K562 (cell line): ENCODE results near the gene TAS1R3. TPM values are rescaled to one million over a fixed set of nuclear protein-coding genes. Genes with fewer than 3 reads are reported as not detected.

ENCODE experiments used
- AFF1 ChIP-seq, 2 experiments: fragments of 450-650 bp; IDR thresholded peaks; 2 replicates each; pipeline ENCODE4 v1.6.1; 2018; ENCODE audit warnings: mild to moderate bottlenecking in 2 of 2, low read depth in 1 of 2; ENCODE audit not compliant: partially characterized antibody in 2 of 2
- BCOR ChIP-seq: fragments of 450-650 bp; IDR thresholded peaks from 2 replicates; pipeline ENCODE4 v1.6.1; 2016
- CXXC5 ChIP-seq: fragments of 250-450 bp; sonication (Bioruptor Pico); IDR thresholded peaks from 2 replicates; pipeline ENCODE4 v1.8.0; 2022; ENCODE audit warnings: inconsistent platforms, mild to moderate bottlenecking, moderate library complexity
- EHMT2 ChIP-seq: fragments of 450-650 bp; IDR thresholded peaks from 2 replicates; pipeline ENCODE4 v1.6.1; 2018; ENCODE audit warnings: antibody characterized with exemption
- HNRNPK ChIP-seq: fragments of 200-400 bp; formaldehyde crosslinking; IDR thresholded peaks from one replicate; pipeline ENCODE4 v1.6.1; 2018; ENCODE audit warnings: mild to moderate bottlenecking, low read depth, low read length; ENCODE audit not compliant: poor library complexity, severe bottlenecking
- PHF21A ChIP-seq: fragments of 450-650 bp; IDR thresholded peaks from 2 replicates; pipeline ENCODE4 v1.6.1; 2017; ENCODE audit warnings: low read depth, borderline replicate concordance
- RAD21 ChIP-seq, 2 experiments: fragments of 250-450 bp in 1 of 2; fragments of 450-650 bp in 1 of 2; sonication (Bioruptor Pico) in 1 of 2; formaldehyde crosslinking in 1 of 2; IDR thresholded peaks in 1 of 2; conservative IDR thresholded peaks in 1 of 2; 2 replicates each; pipeline versions ENCODE4 v1.4.0 to v1.8.0; 2020 to 2022; ENCODE audit warnings: mild to moderate bottlenecking in 2 of 2, moderate library complexity in 1 of 2
- RBM17 ChIP-seq: fragments of 200-400 bp; formaldehyde crosslinking; IDR thresholded peaks from 2 replicates; pipeline ENCODE4 v1.6.1; 2017; ENCODE audit warnings: low read depth, mild to moderate bottlenecking, low read length, borderline replicate concordance
- SAFB ChIP-seq: fragments of 200-400 bp; formaldehyde crosslinking; IDR thresholded peaks from 2 replicates; pipeline ENCODE4 v1.6.1; 2017; ENCODE audit warnings: low read depth, low read length, borderline replicate concordance
- SMAD4 ChIP-seq: fragments of 250-450 bp; sonication (Bioruptor Pico); conservative IDR thresholded peaks from 2 replicates; pipeline ENCODE4 v1.8.0; 2021; ENCODE audit warnings: inconsistent platforms, mild to moderate bottlenecking, moderate library complexity
- SMARCE1 ChIP-seq: fragments of 450-650 bp; IDR thresholded peaks from 2 replicates; pipeline ENCODE4 v1.7.1; 2016; ENCODE audit warnings: mild to moderate bottlenecking
- ZNF134 ChIP-seq: fragments of 250-450 bp; sonication (Bioruptor Pico); conservative IDR thresholded peaks from 2 replicates; pipeline ENCODE4 v1.4.0; 2020
- ZNF253 ChIP-seq: fragments of 250-450 bp; sonication (Bioruptor Pico); conservative IDR thresholded peaks from 2 replicates; pipeline ENCODE4 v1.6.1; 2021; ENCODE audit warnings: mild to moderate bottlenecking
- polyA plus RNA-seq, 8 experiments: library from polyadenylated mRNA; depleted of rRNA in 4 of 8; stranded (reverse) in 5 of 8; unstranded in 3 of 8; fragments of >200 nt; fragmentation: Nextera tagmentation in 2 of 8; fragmentation: Illumina TruSeq in 1 of 8; extraction: Ambion mirVana in 2 of 8; extraction: Trizol in 1 of 8; gene quantifications; 2 replicates each; pipeline versions ENCODE4 v1.2.1 to v1.2.3, GENCODE V29; 2011 to 2014; ENCODE audit warnings: inconsistent platforms in 1 of 8, missing spikeins in 1 of 8
- total RNA-seq, 7 experiments: library from RNA; depleted of rRNA in 6 of 7; stranded (reverse); fragments of >200 nt in 6 of 7; fragmentation: Illumina TruSeq in 2 of 7; extraction: Trizol in 2 of 7; gene quantifications; 2 replicates each; pipeline versions ENCODE4 v1.2.1 to v1.2.3, GENCODE V29; 2011 to 2021; ENCODE audit warnings: low replicate concordance in 1 of 7
- TF ChIP-seq, protein P1 (sequence below), 2 experiments: fragments of 450-650 bp in 1 of 2; sonication (generic) in 1 of 2; formaldehyde crosslinking in 1 of 2; IDR thresholded peaks; 2 replicates each; pipeline versions ENCODE4 v1.7.1 to v1.9.0; 2016 to 2022; ENCODE audit warnings: inconsistent platforms in 1 of 2, mild to moderate bottlenecking in 1 of 2, missing genetic modification reagents in 1 of 2

The TAS1R3 gene
- total and polyA plus RNA-seq, 9 of the 15 experiments (the other 6 are each of a cell fraction or from before 2014, with no cell fraction given) = 0.07 to 0.13 TPM; not detected in 7

DNA sequence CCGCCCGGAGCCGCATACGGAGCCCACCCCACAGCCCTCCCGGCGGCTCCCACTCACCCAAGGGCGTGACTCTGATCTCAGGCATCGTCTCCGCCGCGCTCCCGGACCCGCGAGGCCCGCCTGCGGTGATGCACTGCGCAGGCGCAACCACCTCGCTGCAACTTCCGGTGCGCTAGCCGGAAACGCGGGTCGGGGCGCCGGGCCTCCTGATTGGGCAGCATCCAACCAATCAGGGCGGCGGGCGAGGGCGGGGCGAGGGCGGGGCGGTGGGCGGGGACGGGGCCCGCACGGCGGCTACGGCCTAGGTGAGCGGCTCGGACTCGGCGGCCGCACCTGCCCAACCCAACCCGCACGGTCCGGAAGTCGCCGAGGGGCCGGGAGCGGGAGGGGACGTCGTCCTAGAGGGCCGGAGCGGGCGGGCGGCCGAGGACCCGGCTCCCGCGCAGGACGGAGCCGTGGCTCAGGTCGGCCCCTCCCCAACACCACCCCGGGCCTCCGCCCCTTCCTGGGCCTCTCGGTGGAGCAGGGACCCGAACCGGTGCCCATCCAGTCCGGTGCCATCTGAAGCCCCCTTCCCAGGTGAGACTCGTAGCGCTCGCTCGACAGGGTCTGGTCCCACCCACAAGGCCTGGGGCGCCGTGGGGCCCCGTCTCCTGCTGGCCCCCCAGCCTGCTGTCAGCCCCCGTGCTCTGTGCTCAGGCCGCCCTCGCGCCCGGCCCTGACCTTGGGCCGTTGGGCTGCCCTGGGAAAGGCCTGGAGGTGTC, 6.4 kb upstream of the TAS1R3 start, which contains the start of the genes CPTP and INTS11 (continued):
- TF ChIP-seq, protein P1, sequence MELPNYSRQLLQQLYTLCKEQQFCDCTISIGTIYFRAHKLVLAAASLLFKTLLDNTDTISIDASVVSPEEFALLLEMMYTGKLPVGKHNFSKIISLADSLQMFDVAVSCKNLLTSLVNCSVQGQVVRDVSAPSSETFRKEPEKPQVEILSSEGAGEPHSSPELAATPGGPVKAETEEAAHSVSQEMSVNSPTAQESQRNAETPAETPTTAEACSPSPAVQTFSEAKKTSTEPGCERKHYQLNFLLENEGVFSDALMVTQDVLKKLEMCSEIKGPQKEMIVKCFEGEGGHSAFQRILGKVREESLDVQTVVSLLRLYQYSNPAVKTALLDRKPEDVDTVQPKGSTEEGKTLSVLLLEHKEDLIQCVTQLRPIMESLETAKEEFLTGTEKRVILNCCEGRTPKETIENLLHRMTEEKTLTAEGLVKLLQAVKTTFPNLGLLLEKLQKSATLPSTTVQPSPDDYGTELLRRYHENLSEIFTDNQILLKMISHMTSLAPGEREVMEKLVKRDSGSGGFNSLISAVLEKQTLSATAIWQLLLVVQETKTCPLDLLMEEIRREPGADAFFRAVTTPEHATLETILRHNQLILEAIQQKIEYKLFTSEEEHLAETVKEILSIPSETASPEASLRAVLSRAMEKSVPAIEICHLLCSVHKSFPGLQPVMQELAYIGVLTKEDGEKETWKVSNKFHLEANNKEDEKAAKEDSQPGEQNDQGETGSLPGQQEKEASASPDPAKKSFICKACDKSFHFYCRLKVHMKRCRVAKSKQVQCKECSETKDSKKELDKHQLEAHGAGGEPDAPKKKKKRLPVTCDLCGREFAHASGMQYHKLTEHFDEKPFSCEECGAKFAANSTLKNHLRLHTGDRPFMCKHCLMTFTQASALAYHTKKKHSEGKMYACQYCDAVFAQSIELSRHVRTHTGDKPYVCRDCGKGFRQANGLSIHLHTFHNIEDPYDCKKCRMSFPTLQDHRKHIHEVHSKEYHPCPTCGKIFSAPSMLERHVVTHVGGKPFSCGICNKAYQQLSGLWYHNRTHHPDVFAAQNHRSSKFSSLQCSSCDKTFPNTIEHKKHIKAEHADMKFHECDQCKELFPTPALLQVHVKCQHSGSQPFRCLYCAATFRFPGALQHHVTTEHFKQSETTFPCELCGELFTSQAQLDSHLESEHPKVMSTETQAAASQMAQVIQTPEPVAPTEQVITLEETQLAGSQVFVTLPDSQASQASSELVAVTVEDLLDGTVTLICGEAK (IDR thresholded peaks at IDR 0.05) = peak; percentile 93
- TF ChIP-seq, protein P1 (CRISPR knock-in tag; IDR thresholded peaks at IDR 0.05) = no peak
- TF ChIP-seq CXXC5 (CRISPR knock-in tag) = peak; percentile 73
- TF ChIP-seq SMARCE1 = no peak
- no peak for TF ChIP-seq ZNF134
- TF ChIP-seq RBM17 = no peak
- no peak for TF ChIP-seq PHF21A
- no peak for TF ChIP-seq ZNF253 (CRISPR knock-in tag)
- TF ChIP-seq SAFB = peak; percentile 58; the same call in 1 of the 2 replicates
- TF ChIP-seq SMAD4 (CRISPR knock-in tag) = 0 out of 2 replicates have a peak, but pooled peaks have one; percentile 15
- TF ChIP-seq EHMT2 = no peak
- TF ChIP-seq BCOR = no peak
- TF ChIP-seq AFF1 (IDR thresholded peaks at IDR 0.05; ENCODE audit: low read depth in 1 of 2, partially characterized antibody in 2 of 2) = no peak
- TF ChIP-seq RAD21 (CRISPR knock-in tag; conservative IDR thresholded peaks at IDR 0.05 in 1 of 2, IDR thresholded peaks at IDR 0.05 in 1 of 2) = 0 out of 4 replicates have a peak, but pooled peaks of 1 of the 2 experiments have one; percentile 3
- TF ChIP-seq HNRNPK = no peak
